T-helper 2 cell treated with Interferon-gamma antibody and Interleukin-4, amounts not matched to agents 5 μg/mL and 100 μg/mL, for 36 hours (primary cell): Measurements from ENCODE around the gene ATXN1.
"Not testable (repeated sequence)": the region's sequence is repeated elsewhere in the genome, so short reads cannot be mapped to it uniquely, and the experiment has no call there.

ENCODE experiments used
- DNase-seq: peaks from one replicate; pipeline ENCODE4 v3.0.0; 2021; ENCODE audit warnings: low spot score
- H3K27ac Mint-ChIP-seq: one replicate; pipeline ENCODE4 v1.8.0; 2021; ENCODE audit warnings: mild to moderate bottlenecking, mixed read lengths
- H3K27me3 Mint-ChIP-seq: one replicate; pipeline ENCODE4 v1.8.0; 2021; ENCODE audit warnings: low read depth, mixed read lengths
- H3K36me3 Mint-ChIP-seq: one replicate; pipeline ENCODE4 v1.8.0; 2021; ENCODE audit warnings: low read depth, mixed read lengths
- H3K4me1 Mint-ChIP-seq: one replicate; pipeline ENCODE4 v1.8.0; 2021; ENCODE audit warnings: low read depth, mixed read lengths
- H3K4me3 Mint-ChIP-seq: one replicate; pipeline ENCODE4 v1.8.0; 2022; ENCODE audit warnings: mild to moderate bottlenecking, moderate library complexity, mixed read lengths
- H3K9me3 Mint-ChIP-seq: one replicate; pipeline ENCODE4 v1.8.0; 2021; ENCODE audit warnings: mixed read lengths

ATXN1 gene

DNA sequence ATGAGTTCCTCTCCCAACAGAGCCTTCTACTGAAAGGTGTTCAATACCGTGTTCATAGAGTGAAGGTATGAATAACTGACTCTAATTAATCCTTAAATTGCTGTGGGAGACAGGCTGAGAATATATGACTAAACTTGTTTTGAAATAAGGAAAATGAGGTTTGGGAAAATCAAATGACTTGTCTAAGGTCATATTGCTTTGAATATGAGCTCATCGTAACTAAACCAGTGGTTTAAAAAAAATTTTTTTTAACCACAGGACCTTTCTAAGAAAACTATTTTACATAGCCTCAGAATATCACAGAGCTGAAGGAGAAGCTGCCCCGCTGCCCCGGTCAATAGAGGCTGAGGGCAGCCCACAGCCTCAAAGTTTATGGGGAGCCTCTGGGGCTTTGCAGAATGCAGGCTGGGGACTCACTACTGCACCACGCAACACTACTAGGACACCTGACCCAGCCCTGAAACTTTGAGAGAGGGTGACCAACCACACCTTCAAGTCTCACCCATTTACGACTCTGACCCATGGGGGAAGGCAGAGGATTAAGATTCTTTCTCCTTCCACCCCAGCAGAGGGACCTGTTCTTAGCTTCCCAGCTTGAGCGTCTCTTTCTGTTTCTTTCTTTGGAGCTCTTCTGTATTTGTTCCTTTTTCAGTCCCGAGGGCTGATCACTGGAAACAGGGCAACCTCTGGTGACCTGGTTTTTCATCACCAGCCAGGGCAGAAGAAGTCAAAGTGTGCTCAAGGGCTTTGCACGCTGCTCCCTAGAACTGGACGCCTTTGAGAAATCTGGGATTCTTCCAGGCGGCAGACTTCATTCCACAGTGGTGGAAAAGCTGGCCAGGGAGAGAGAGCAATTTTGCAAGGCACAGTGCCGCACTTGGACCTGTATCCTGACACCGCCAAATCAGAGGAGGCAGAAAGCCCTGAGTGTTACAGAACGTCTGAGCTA is 220.2 kb downstream of the ATXN1 start:
- Mint-ChIP-seq H3K9me3 (no peaks in the 10 kb centered on the region), H3K27ac (no peak overlapping the region), H3K4me1 (peaks cover 13% of the 10 kb centered on the region), H3K36me3 (peaks cover 17% of the 10 kb centered on the region), H3K4me3 (no peak overlapping the region), H3K27me3 (no peaks in the 10 kb centered on the region)
- no peak for DNase-seq

DNA sequence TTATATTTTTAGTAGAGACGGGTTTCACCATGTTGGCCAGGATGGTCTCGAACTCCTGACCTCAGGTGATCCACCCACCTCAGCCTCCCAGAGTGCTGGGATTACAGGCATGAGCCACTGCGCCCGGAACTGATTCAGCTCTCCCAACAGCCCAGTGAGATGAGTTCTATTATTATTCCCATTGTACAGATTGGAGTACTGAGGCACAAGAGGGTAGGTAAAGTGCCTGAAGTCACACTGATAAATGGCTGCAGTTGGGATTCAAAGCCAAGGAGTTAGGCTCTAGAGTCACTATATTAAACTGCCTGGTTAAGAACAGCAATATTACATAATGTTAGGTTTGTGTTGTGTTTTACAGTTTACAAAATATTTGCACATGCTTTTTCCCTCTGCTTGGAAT is 220.9 kb downstream of the ATXN1 start:
- not testable (repeated sequence) for H3K9me3 Mint-ChIP-seq, H3K27ac Mint-ChIP-seq, H3K4me3 Mint-ChIP-seq, H3K27me3 Mint-ChIP-seq, DNase-seq
- peaks cover 13% of the 10 kb centered on the region for H3K4me1 Mint-ChIP-seq
- peaks cover 17% of the 10 kb centered on the region for H3K36me3 Mint-ChIP-seq

DNA sequence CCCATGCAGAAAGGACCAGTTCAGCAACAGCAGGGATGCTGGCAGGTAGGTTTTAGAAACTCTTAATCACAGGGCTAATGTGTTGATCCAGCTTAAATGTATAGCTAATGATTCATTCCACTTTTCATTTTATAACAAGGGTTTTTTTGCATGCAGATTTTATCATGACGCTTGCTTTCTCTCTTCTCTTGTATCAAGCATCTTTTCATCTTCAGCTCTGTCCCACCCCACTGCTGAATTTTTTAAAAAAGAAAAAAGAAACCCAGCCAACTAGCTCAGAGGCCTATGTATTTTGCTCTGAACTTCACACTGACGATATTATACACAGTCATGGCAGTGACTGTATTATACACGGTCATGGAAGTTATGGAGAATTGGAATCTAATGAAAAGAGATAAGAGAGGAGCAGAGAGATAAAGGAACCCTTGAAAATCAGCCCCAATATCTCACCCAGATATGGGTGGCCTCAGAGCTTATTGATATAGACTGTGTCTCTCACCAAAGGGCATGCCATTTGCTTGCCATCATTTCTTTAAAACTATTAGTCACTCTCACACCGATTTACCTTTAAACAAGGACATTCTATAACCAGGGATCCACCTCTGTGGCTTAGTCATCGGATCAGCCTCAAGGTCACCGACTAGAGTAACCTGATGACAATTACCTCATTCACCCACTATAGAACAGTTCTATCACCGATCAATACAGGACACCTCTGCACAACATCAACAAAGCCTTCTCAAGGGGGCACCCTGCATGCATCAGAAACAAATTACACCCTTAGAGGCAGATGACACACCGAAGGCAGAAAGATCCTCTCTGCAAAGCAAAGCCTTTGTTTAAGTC is 222.0 kb downstream of the ATXN1 start:
- Mint-ChIP-seq H3K27me3 (no peaks in the 10 kb centered on the region), H3K36me3 (peaks cover 13% of the 10 kb centered on the region), H3K27ac (no peak overlapping the region), H3K4me1 (peaks cover 20% of the 10 kb centered on the region), H3K4me3 (no peak overlapping the region), H3K9me3 (no peaks in the 10 kb centered on the region)
- DNase-seq, result no peak

DNA sequence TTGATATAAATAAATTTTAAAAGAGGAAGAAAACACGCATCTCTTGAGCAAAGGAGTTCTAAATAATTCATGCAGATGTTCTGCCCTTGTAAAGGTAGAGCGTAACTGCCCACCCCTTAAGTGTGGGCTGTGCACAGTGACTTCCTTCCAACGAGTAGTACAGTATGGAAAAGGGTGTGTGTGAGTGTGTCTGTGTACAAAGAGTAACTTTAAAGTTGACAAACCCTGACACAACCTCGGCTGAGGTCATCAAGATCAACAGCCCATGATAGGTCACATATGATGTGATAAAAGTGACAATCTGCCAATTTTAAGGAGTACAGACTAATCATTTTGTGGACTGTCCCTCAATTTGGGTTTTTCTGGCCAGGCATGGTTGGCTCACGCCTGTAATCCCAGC is 225.7 kb downstream of the ATXN1 start:
- peaks cover 33% of the 10 kb centered on the region for H3K4me1 Mint-ChIP-seq

DNA sequence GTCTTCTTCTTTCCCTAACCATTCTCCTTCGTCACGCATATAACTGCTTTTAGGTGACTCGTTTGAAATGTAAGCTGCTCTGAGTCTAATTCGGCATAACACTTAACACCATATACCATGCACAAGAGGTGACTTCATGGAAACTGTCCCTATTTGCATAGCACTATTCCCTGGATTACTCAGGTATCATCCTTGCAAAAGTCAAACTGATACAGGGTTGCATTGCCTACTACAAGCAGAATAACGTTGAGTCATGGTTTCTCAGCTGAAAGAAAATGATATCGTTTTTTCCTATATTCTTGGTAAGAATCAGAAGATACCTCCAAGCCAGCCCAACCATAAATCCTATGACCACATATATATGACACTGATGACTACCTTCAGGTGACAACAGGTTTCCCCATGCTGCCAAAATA is 227.5 kb downstream of the ATXN1 start:
- peaks cover 26% of the 10 kb centered on the region for H3K4me1 Mint-ChIP-seq

More for the DNA sequence above, 225.7 kb downstream of the ATXN1 start:
- no peak overlapping the region for H3K4me3 Mint-ChIP-seq
- peaks cover 27% of the 10 kb centered on the region for H3K36me3 Mint-ChIP-seq
- no peaks in the 10 kb centered on the region for H3K9me3 Mint-ChIP-seq
- no peak overlapping the region for H3K27ac Mint-ChIP-seq
- no peak for DNase-seq
- no peaks in the 10 kb centered on the region for H3K27me3 Mint-ChIP-seq

DNA sequence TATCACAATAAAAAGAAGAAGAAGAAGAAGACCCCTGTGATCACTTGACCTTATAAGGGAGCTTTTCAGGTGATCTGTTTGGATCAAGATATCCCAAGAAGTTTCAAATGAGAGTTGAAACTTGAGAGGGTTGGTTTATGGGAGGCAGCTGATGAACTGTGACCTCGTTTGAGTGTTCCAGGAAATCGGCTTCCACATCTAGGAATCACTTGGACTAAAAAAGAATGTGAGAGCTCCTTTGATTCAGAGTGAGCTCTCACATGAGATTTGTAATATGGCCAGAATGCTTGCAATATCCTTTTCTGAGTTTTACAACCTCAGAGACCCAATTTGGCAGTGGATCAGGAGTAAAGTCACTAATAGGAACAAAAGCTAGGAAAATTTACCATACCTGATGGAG is 228.1 kb downstream of the ATXN1 start:
- Mint-ChIP-seq H3K27me3 (no peaks in the 10 kb centered on the region), H3K4me1 (peaks cover 26% of the 10 kb centered on the region), H3K4me3 (no peak overlapping the region), H3K9me3 (no peaks in the 10 kb centered on the region), H3K36me3 (peaks cover 15% of the 10 kb centered on the region), H3K27ac (no peak overlapping the region)
- no peak for DNase-seq

More for the DNA sequence above, 227.5 kb downstream of the ATXN1 start:
- Mint-ChIP-seq H3K4me3 (no peak overlapping the region), H3K27me3 (no peaks in the 10 kb centered on the region), H3K27ac (no peak overlapping the region), H3K36me3 (peaks cover 15% of the 10 kb centered on the region), H3K9me3 (no peaks in the 10 kb centered on the region)
- peak; percentile 49 for DNase-seq

DNA sequence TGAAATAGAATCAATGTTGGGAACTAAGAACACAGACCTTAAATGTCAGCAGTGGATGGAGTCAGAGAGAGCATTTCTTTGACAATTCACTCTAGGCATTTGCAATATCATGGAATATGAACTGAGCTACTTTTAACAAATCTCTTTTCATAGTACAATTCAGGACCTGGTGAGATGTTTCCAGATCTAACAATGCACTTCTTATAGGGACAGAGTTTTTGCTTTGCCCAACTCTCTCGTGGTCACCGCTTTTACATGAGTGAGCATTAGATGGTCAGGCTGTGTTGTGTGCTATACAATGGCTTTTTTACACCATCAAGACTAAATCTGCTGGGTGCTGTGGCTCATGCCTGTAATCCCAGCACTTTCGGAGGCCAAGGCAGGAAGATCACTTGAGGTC is 233.6 kb downstream of the ATXN1 start:
- Mint-ChIP-seq H3K36me3 (peaks cover 25% of the 10 kb centered on the region), H3K4me3 (no peak overlapping the region), H3K9me3 (no peaks in the 10 kb centered on the region), H3K27ac (no peak overlapping the region), H3K4me1 (peaks cover 14% of the 10 kb centered on the region), H3K27me3 (no peaks in the 10 kb centered on the region)
- no peak for DNase-seq

DNA sequence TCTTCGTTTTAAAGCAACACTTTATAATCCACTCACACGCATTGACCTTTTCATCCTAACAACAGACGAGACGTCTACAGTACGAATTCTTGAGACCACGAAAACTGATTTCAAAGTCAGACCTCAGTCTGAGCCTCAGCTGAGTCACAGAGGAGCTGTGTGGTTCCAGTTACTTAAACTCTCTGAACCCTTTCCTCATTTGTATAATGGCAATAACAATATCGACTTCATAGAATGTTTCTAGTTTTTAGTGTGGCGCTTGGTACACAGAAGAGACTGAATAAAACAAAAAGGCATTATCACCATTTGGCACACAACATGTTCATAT is 236.9 kb downstream of the ATXN1 start:
- Mint-ChIP-seq H3K36me3 (peaks cover 34% of the 10 kb centered on the region), H3K4me3 (no peak overlapping the region), H3K4me1 (peaks cover 13% of the 10 kb centered on the region), H3K9me3 (no peaks in the 10 kb centered on the region), H3K27ac (no peak overlapping the region), H3K27me3 (no peaks in the 10 kb centered on the region)
- DNase-seq, result peak; percentile 46

DNA sequence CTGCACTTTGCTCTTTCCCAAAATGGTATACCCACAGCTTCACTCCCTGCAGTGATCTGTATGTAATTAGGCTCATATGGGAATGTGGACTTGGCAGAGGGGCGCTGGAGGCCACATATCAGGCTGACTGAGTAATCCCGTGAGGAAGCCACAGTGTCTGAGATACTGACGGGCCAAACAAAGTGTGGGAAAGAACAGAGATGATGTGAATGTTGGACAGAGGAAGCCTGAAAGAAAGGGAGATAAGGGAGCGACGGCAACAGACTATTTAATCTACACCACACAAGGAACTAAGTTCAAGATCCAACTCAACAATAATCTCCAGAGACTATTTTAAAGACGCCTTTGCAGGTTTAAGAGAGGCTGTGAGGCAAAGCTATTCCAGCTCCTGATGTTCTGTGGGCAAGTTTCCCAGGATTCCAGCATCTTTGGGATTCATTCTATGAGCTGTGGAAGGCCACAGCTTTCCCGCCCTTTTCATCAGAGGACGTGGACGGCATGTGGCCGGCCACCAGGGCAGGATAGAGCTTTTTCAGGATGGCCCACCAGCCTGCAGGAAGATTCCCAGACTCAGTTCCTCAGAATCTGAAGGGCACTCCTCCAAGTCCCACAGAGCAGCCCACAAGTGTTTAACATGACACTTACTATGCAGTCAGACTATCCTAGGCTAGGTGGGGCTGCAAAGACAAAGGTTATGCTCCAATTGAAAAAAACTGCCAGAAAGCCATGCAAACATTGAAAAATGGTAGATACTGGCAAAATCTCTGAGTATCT is 237.5 kb downstream of the ATXN1 start:
- DNase-seq, result no peak
- no peak overlapping the region for H3K4me3 Mint-ChIP-seq
- H3K36me3 Mint-ChIP-seq, result peaks cover 34% of the 10 kb centered on the region
- no peaks in the 10 kb centered on the region for H3K27me3 Mint-ChIP-seq
- H3K9me3 Mint-ChIP-seq, result no peaks in the 10 kb centered on the region
- peaks cover 17% of the 10 kb centered on the region for H3K4me1 Mint-ChIP-seq
- H3K27ac Mint-ChIP-seq, result peak overlapping the region; percentile 50

DNA sequence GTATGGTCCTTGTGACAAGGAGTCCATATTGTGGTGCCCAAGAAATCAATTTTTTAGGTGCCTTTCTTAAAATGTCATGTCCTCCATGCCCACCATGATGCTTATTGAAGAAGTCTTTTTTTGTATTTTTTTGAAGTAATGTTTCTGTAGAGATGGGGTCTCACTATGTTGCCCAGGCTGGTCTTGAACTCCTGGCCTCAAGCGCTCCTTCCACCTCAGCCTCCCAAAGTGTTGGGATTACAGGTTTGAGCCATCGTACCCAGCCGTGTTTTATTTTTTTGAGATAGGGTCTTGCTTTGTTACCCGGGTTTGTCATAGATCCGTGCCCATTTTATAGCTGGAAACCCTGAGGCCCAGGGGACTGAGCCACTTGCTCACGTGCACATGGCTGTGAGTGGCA is 238.3 kb downstream of the ATXN1 start:
- Mint-ChIP-seq H3K9me3 (no peaks in the 10 kb centered on the region), H3K27ac (no peak overlapping the region)

DNA sequence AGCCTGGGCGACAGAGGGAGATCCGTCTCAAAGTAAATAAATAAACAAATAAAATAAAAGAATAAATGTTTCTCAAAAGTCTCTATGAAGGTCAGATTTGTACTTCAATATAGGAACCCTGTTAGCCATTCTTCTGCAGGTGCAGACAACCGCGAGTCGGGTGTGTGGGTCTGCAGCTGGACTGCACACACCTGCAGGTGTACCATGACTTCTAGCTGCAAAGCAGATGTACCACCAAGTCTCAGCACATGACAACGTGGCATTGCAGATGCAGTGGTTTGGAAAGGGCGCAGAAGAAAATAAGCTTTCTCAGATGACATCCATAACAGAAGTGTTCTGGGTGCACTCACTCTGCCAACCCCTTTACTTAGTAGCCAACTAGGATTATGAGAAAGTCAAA is 239.7 kb downstream of the ATXN1 start:
- DNase-seq, result no peak
- H3K36me3 Mint-ChIP-seq, result peaks cover 39% of the 10 kb centered on the region
- no peak overlapping the region for H3K27ac Mint-ChIP-seq
- peaks cover 32% of the 10 kb centered on the region for H3K4me1 Mint-ChIP-seq
- no peaks in the 10 kb centered on the region for H3K9me3 Mint-ChIP-seq
- no peak overlapping the region for H3K4me3 Mint-ChIP-seq
- H3K27me3 Mint-ChIP-seq, result no peaks in the 10 kb centered on the region

More for the DNA sequence above, 238.3 kb downstream of the ATXN1 start:
- Mint-ChIP-seq H3K36me3 (peaks cover 34% of the 10 kb centered on the region), H3K4me3 (no peak overlapping the region), H3K4me1 (peaks cover 25% of the 10 kb centered on the region), H3K27me3 (no peaks in the 10 kb centered on the region)
- no peak for DNase-seq

DNA sequence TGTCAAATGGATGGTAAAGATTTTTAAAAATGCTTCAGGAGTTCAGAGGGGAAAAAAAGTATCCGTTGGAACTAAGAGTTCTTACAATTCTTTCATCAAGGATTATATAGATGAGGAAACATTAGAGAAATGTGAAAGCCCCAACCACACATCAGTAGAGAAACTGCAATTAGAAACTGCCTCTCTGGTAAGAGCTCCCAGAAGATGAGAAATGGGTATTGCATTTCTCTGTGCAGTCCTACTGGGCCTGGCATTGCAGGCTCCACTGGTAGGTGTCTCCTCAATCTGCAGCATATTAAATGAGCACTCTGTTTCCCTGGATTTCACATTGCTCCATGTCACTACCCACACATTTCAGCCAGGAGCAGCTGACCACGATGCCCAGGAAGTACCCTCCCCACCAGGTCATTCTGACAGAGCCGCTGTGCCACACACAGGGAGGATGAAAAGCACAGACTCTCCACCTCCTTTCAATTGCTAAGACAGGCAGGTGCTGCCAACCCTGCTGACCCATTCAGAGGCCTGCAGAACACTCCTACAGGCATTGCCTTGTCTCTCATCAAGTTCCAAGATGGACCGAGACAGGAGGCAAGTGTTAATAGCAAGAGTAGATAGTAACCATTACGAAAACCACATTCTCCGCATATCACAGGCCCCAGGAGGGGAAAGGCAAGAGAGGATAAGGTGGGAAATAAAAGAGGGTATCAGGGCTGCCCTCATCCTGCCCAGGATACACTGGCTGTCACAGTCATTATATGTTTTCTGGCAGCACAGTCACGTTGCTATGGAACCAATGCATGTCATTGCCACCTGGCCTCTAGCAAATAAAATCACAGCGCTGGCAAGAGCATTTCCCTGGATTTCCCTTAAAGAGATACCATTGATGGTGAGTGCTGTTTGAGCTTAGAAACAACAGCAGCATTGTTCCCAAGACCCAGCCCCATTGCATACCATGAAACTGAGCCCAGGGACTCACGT is 241.7 kb downstream of the ATXN1 start:
- Mint-ChIP-seq H3K27ac (peak overlapping the region; percentile 18), H3K9me3 (no peaks in the 10 kb centered on the region), H3K27me3 (no peaks in the 10 kb centered on the region), H3K4me1 (peaks cover 37% of the 10 kb centered on the region), H3K4me3 (no peak overlapping the region), H3K36me3 (peaks cover 41% of the 10 kb centered on the region)
- no peak for DNase-seq

DNA sequence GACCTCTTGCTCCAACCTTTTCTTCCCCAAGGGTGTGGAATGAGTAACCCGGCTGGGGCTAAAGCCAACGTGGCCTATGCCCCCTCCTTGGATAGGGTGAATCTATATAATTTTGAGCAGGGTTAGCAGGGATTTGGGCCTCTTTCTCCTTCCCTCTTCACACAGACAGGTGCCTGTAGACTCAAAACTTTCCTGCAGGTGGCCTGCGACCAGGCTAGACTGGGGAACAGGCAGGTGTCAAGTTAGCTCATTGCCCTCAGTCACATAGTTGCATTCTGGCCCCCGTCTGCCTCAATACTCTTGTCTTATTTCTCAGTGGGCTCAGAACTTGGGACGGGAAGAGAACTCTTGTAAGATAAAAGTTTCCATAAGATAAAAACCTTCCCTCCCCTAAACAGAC is 243.0 kb downstream of the ATXN1 start:
- no peaks in the 10 kb centered on the region for H3K27me3 Mint-ChIP-seq
- no peak overlapping the region for H3K27ac Mint-ChIP-seq
- H3K4me3 Mint-ChIP-seq, result no peak overlapping the region
- no peak for DNase-seq
- peaks cover 42% of the 10 kb centered on the region for H3K36me3 Mint-ChIP-seq
- peaks cover 43% of the 10 kb centered on the region for H3K4me1 Mint-ChIP-seq
- no peaks in the 10 kb centered on the region for H3K9me3 Mint-ChIP-seq
